Limb (tissue), 2 donors: ENCODE results near the gene C1QL4.
"Not testable (repeated sequence)": the region's sequence is repeated elsewhere in the genome, so short reads cannot be mapped to it uniquely, and the experiment has no call there.

Source experiments
- DNase-seq, 2 donors: peaks; one replicate each; pipeline ENCODE4 v3.0.0-alpha.2; 2016; ENCODE audit errors: extremely low spot score in 2 of 2

Gene C1QL4

DNA sequence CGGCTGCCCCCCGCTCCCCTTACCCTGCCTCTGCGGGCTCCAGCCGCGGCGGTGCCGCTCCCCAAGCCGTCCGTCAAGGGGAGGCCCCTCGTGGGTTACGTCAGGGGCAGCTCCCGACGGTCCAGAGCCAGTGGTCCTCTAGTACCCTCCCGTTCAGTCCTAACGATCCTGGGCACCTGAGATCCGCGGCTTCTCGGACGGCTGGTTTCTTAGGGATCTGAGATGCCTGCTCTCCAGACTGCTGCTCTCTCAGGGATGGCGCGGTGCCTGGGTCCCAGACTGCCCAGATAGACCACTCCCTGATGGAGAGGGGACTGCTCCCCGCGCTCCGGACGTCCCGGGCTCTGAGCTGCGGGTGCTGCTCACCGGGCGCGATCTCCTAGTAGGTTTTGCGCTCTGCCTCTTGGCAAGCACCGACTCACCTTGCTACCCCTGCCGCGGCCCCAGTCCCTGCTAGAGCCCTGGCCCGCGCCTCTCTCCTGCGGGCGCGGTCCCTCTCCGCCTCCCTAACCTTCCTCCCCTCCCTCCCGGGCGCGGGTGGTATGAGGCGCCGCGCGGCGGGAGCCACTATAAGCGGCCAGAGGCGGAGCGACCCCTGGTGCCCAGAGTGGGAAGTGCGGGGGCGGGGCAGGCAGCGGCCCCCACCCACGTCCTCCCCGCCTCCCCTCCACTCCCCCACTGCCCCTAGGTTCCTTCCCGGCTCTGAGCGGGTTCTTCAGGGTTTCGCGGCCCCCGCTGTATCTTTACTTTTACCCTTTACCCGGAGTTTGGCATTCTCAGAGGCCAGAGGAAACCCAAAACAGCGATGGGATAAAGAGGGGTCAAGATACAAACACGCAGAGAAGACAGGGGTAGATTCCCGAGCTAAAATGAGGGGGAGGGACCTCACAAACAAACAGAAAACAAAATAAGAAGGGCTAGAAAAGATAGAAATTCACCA, at the start of gene C1QL4:
Gene C1QL4 (minus strand): TSS at position 544 of the 940 bp plus-strand sequence. CDS start 711 bp downstream, outside the sequence.
- DNase-seq = peak; percentile 81 to 94

DNA sequence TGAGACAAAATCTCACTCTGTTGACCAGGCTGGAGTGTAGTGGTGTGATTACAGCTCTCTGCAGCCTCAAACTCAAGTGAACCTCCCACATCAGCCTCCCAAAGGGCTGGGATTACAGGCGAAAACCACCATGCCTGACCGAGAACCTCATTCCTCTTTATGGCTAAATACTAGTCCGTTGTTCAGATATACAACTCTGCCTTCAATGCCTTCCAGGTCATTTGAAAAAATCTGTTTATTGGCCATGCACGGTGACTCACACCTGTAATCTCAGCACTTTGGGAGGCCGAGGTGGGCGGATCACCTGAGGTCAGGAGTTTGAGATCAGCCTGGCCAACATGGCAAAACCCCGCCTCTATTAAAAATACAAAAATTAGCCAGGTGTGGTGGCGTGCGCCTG, 43.2 kb upstream of the C1QL4 start:
- DNase-seq = not testable (repeated sequence)

DNA sequence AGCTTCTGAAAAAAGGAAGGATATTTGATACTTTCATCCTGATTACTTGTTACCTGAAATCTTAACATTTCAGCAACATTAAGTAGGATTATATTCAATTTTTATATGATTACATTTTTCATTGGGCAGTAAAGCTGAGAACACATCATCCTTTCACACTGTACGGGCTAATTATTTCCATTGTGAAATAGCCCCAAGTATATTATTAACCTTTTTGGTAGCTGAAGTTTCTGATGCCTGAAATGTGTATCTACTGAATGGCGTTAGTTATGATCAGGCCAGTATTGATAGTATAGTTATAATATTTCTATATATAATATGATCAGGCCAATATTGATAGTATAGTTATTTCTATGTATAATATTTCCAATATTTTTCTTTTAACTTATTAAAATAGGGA, 40.4 kb upstream of the C1QL4 start:
- no peak for DNase-seq

DNA sequence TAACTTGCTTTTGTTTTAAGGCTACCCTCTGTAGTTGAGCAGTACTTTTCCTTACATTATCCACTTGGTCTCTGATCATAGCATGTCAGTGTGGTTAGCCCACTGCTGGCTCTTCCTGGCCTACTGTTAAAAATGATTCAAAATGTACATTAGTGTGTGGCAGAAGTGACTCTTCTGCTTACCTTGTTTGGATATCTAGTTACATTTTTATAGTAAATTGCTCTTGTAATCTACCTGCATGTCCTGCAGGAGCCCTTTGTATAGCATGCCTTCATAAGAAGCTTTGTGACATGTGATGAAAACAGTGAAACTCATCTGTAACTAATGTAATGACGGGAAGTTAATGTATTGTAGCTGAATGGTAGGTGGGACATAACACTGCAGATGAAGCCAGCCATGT, 38.4 kb upstream of the C1QL4 start:
- DNase-seq = no peak

DNA sequence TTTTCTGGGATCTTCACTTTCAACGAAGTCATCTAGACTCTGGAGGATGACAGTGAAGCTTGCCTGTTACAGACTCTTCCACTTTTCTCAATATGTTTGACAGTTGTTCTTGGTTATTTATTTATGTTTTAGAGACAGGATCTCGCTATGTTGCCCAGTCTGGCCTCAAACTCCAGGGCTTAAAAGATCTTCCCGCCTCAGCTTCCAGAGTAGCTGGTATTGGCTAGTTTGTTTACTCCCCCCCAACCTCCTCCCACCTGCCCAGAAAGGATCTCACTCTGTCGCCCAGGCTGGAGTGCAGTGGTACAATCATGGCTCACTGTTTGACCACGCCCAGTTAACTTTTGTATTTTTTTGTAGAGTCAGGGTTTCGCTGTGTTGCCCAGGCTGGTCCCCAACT, 33.6 kb upstream of the C1QL4 start:
- DNase-seq = no peak

DNA sequence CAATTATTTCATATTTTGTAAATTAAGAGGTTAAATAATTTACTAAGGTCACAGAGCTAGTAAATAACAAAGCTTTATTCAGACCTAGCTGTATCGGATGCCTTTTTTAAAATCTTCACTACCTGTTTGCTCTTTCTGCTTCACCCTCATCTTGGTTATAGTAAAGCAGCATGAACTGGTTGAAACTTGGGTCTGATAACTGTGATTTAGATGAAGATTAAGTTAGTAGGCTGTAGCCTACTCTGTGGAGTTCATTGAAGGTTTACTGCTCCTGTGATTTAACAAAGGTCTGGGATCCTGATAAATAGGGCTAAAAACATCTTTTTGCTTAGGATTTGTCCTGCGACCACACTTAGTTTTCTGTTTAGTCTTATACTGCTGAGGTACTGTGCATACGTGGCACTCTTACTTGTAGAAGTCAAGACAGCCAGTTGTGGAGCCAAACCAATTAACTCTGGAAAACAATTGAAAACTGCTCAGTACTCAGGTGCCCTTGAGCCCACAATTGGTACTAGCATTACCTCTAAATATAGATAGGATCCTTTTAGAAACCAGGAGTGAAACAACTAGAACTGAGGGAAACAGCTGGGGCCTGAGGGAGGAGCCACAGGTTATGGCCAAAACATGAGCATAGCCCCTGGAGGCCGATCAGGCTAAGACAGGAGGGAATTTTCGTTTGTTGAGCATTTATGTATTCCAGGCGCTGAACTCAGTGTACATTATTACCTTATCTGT, 32.6 kb upstream of the C1QL4 start:
- DNase-seq = peak; percentile 24 to 38

DNA sequence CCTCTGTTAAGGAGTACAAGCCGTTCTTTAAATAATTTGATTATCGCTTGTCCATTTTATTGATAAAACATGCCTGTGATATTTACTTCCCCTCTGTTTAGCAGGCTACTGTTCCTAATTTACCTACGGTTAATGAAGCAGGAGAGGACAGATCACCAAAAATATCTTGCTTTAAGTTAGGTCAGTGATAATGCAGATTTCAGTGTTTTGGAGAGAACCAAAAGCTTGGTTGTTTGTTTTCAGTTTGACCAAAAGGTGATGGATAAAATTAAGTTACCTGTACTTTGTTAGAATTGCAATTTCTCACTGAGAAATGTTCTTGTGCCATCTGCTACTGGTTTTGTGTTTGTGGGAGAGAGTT, 31.2 kb upstream of the C1QL4 start:
- no peak for DNase-seq

DNA sequence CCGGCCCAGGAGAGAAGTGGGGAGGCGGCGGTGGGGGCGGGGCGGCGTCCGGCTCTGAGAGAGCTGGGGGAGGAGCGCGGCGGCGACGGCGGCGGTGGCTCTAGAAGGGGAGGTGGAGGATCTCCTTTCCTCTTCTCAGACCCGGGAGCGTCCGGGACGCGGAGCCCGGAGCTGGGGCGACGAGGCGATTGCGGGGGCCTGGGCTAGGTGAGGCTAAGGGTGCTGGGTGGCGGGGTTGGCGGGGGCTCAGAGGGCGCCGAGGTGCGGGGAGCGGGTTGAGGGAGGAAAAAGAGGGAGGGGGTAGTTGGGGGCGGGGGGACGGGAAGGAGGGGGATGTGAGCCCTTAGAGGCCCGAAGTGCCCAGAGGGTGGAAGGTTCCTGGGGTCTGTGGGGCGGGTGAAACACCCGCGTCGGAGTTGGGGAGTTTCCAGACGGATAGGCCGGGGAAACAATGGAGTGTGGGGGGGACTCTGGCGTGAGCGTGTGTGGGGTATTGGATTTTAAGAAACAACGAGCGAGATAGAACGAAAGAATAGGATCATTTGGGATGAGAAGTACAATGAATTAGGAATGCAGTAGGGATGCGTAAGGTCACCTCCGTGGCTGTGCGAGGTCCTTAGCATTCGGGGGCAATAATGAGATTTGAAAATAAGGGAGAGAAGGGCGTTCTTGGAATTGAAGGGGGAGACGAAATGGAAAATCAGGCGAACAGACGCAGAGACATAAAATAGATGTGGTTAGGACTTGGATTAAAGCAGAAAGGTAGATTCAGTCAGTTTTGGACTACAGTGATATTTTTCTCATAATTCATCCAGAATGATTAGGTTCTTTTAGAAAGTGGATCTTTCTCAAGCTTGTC, 30.6 kb upstream of the C1QL4 start, which contains the start of gene SPATS2:
Gene SPATS2 (plus strand): TSS at position 82 of the 859 bp plus-strand sequence. CDS start 93,551 bp downstream, outside the sequence.
- DNase-seq = peak in 1 of 2 donors; percentile 43

DNA sequence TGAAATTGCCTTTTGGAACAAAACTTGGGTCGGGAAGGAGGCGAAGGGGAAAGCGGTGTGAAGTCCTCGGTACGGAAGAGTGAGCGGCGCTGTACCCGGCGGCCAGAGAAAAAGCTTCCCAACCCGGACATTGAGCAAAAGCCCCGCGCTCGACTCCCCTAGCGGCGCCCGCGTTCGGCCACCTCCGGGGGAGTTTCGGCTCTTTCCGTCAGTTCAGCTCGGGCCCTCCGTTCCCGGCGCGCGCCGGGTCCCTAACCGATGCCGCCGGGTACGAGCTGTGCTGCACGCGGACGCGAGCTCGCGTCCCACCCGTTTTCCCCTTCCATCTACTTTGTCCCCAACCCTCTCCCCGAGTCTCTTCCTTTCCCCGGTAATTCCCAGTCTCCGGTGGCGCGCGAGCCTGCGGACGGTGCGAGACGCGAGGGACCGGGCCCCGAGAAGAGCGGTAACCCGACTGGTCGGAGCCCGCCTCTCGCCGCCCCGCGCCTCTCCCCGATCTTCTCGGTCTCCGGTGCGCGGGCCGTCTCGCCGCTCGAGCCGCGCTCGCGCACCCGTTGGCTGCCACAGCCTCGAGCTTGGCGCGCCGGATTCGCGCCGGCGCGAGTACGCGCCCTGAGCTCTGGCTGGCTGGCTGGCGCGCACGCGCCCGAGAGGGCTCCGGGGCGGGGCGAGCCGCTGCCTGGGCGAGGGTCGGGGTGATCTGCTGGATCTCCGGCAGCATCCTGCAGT, 29.8 kb upstream of the C1QL4 start:
- peak; percentile 95 to 99 for DNase-seq

DNA sequence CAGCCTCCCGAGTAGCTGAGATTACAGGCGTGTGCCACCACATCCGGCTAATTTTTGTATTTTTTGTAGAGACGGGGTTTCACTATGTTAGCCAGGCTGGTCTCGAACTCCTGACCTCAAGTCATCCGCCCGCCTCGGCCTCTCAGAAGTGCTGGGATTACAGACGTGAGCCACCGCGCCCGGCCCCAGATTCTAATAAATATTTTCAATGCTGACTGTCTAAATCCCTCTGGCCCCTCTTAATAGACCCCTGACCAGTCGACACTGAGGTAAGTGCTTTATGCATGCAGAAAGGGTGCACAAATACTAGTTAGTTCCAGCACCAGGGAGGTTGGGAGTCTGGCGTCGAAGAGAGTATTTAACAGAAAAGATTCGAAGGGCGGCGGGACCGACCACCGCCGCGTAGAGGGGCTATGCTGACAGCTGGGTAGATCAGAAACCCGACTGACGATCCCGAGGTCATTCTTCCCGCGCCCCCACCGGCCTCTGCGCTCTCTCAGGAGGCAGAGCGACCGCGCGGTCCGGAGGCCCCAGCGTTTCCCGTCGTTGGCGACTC, 29.2 kb upstream of the C1QL4 start:
- DNase-seq = no peak

DNA sequence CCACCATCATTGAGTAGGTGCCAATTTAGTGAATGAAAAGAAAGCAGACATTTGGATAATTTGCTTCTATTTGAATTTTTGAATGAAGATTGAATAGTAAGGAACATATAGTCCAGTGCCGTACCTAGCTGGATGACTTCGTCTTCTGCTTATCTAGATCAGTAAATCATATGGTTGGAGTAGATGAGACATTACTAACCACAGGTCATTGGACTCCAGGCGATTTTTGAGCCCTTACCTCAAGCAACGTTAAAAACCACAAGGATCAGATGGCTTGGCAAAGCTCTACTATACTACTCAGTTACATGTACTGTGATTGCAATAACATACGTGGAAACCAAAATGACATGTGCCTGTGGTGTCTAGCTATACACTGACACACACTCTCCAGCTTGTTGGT, 28.6 kb upstream of the C1QL4 start:
- no peak for DNase-seq

DNA sequence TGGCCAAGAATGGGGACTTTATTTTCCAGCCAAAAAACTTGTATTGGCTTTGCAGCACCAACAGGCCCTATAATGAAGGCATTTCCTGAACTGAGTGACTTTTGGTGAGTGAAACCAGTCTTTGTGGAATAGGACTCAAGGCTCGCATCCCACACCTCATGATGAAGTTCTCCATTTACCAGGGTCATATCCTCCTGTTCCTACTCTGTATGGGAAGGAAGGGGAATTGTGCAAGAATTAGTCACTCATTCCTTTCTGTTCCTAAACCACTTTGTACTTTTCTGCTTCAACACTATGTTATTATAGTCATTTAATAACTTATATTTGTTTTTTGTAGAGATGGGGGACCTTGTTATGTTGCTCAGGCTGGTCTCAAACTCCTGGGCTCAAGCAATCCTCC, 28.0 kb upstream of the C1QL4 start:
- DNase-seq = no peak

DNA sequence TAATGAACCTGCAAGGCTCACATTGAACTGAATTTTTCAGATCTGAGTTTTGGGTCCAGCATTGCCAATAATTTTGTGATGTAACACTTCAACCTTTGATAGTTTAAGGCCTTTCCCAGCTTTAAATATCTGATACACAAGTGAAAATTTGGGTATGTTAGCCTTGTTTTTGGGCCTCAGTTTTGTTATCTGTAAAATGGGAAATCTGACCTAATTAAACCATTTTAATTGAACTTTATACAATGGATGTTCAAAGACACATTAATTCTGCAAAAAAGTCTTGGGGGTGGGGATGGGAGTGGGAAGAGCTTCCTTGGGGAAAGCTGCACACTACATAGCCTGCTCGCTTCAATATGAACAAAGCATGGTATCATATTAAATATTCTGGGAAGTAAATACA, 25.1 kb upstream of the C1QL4 start:
- DNase-seq = no peak

DNA sequence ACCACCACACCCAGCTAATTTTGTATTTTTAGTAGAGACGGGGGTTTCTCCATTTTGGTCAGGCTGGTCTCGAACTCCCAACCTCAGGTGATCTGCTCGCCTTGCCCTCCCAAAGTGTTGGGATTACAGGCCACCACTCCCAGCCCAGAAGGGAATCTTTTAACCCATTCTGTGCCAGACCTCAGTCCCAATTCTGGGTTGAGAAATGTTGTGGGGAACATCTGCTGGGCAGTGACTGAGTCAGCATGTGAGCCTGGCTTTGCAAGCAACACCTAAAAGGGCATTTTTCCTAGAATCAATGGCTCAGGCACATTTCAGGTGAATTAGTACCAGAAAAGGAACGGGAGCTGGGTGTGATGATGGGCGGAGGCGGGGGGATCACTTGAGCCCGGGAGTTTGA, 22.7 kb upstream of the C1QL4 start:
- no peak for DNase-seq

DNA sequence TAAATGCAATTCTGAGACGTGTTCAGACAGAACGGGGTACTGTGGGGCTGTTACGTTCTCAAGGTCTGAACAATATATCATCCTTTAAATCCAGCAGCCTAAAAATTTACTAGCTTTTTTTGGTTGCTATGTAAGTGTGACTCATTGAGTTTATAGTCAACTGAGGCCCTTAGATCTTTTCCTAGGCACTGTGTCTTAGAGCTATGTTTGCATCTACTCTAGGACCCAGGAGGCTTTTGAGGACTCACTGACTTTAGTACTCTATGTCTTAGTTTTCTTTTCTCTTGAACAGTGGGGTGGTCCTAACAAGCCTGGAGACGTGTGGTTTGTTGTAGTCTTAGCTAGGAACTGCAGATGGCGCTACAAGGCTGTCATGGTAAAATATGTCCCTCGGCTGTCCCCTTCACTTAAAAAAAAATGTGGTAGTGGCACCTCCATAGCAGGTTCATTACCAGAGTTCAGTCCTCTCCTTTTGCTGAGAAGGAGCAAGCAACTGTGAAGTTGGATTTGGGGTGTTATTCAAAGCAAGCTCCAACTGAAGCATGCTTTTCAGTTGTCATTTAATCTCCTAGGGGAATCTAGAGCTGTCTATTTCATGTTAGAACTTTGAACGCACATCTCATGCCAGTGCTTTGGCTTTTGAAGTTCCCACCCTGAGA, 21.6 kb upstream of the C1QL4 start:
- peak; percentile 53 to 78 for DNase-seq

DNA sequence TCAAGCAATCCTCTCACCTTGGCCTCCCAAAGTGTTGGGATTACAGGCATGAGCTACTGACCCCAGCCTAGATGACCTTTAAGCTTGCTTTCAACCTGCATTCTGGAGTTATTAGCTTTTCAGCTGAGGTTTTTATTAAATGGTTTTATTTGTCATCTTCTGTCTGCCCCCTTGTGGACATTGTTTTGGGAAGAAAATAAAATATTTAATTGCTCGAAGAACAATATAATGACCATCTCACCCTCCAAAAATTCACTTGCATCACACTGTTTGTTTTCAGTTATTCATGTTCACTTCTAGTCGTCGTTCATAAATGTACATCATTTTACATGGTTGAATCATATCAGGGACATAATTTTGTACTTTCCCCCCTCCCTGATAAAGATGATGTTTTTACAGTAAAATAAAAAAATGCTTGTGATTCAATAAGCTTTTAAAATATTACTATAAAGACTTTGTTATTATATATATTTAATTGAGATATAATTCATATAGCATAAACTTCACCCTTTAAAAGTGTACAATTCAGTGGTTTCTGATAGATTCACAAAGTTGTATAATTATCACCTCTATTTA, 20.2 kb upstream of the C1QL4 start:
- no peak for DNase-seq

DNA sequence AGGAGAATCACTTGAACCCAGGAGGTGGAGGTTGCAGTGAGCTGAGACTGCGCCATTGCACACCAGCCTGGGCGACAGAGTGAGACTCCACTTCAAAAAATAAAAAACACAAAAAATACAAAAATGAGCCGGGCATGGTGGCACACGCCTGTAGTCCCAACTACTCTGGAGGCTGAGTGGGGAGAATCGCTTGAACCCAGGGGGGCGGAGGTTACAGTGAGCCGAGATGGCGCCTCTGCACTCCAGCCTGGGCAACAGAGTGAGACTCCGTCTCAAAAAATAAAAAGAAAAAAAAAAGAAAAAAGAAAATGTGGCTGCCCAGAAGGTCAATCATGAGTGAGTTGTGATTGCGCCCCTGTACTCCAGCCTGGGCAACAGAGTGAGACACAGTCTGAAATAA, 18.9 kb upstream of the C1QL4 start:
- DNase-seq = no peak

DNA sequence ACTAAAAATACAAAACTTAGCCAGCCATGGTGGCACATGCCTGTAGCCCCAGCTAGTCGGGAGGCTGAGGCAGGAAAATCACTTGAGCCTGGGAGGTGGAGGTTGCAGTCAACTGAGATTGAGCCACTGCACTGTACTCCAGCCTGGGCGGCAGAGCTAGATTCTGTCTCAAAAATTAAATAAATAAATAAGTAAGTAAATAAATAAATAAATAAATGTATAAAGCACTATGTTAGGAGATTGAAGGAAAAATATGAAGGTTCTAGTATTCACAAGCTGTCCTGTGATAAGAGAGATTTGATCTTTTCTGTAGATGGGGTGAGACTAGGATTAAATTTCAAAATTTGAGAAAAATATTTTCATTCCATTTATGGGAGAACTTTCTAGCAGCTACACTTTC, 15.4 kb upstream of the C1QL4 start:
- DNase-seq = no peak

DNA sequence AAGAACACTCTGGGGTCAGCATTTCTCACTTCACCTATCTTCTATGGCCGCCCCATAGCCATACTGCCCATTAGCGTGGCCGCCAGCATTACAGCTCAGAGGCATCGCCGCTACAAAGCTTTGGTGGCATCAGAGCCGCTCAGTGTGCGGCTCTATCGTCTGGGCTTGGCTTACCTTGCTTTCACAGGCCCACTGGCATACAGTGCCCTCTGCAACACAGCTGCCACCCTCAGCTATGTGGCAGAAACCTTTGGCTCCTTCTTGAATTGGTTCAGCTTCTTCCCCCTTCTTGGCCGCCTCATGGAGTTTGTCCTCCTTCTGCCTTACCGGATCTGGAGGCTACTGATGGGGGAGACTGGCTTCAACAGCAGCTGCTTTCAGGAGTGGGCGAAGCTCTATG, 12.3 kb upstream of the C1QL4 start:
- no peak for DNase-seq

DNA sequence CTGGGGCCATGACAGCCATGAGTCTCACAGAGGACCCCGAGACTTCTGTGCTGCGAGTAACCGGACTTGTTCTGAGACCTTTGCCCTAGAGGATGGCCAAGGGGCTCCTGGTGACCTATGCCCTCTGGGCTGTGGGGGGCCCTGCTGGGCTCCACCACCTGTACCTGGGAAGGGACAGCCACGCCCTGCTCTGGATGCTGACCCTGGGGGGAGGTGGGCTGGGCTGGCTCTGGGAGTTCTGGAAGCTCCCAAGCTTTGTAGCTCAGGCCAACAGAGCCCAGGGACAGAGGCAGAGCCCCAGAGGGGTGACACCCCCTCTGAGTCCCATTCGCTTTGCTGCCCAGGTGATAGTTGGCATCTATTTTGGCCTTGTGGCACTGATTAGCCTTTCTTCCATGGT, 11.8 kb upstream of the C1QL4 start:
- DNase-seq = no peak
